Measurements from ENCODE around the gene LBX2. TPM values are rescaled to one million over a fixed set of nuclear protein-coding genes. Genes with fewer than 3 reads are reported as not detected.

LBX2 gene
- total and polyA plus RNA-seq, 4 donors, result 0.75 to 1.7 (median 0.87) TPM

GRCh38 chr2:74522516-74522915 lies 23.1 kb upstream of the LBX2 start:
- no peak overlapping the region for H3K4me3 ChIP-seq (ENCODE audit: low read length in 2 of 2)
- H3K36me3 ChIP-seq (ENCODE audit: control insufficient read depth in 1 of 2, insufficient read depth in 2 of 2, low read length in 1 of 2), result peaks cover 0 to 5% of the 10 kb centered on the region in 2 donors
- no peaks in the 10 kb centered on the region for H3K9me3 ChIP-seq (ENCODE audit: control insufficient read depth, low read length)
- DNase-seq (no peak), ATAC-seq (ENCODE audit: low FRiP score) (no peak)
- WGBS, 2 donors, result 71 to 72% methylated on average over 3 of the region's 3 CpGs
- no peak overlapping the region for H3K27ac ChIP-seq (ENCODE audit: low read depth in 1 of 2, low read length in 2 of 2)
- intact Hi-C loops (cut with DNase I), result no loop called here
- peaks cover 0 to 3% of the 10 kb centered on the region in 2 donors for H3K27me3 ChIP-seq (ENCODE audit: control insufficient read depth in 1 of 2, insufficient read depth in 2 of 2, low read length in 1 of 2)
- H3K4me1 ChIP-seq (ENCODE audit: control insufficient read depth in 1 of 2, insufficient read depth in 2 of 2, low read length in 2 of 2), result no peaks in the 10 kb centered on the region

- Histone ChIP-seq H3K27ac (ENCODE audit: low read depth in 1 of 2, low read length in 2 of 2) (no peak overlapping the region), H3K27me3 (ENCODE audit: control insufficient read depth in 1 of 2, insufficient read depth in 2 of 2, low read length in 1 of 2) (peaks cover 0 to 3% of the 10 kb centered on the region in 2 donors), H3K9me3 (ENCODE audit: control insufficient read depth, low read length) (no peaks in the 10 kb centered on the region), H3K36me3 (ENCODE audit: control insufficient read depth in 1 of 2, insufficient read depth in 2 of 2, low read length in 1 of 2) (no peaks in the 10 kb centered on the region), H3K4me1 (ENCODE audit: control insufficient read depth in 1 of 2, insufficient read depth in 2 of 2, low read length in 2 of 2) (no peaks in the 10 kb centered on the region), H3K4me3 (ENCODE audit: low read length in 2 of 2) (no peak overlapping the region)
- 64 to 65% methylated on average over 13 of the region's 13 CpGs for WGBS, 2 donors
- intact Hi-C loops (cut with DNase I), result no loop called here
- ATAC-seq (ENCODE audit: low FRiP score) (no peak), DNase-seq (no peak)
These were observed 17.2 kb upstream of the LBX2 start for GRCh38 chr2:74516650-74517049.

GRCh38 chr2:74515981-74516633 lies 16.7 kb upstream of the LBX2 start:
- intact Hi-C loops (cut with DNase I), result no loop called here
- WGBS, 2 donors, result 2 to 3% methylated on average over 67 to 72 of the region's 72 CpGs
- peak; percentile 78 to 84 for DNase-seq

GRCh38 chr2:74515271-74515980 lies 16.0 kb upstream of the LBX2 start:
- Histone ChIP-seq H3K4me3 (ENCODE audit: low read length in 2 of 2) (no peak overlapping the region), H3K27me3 (ENCODE audit: control insufficient read depth in 1 of 2, insufficient read depth in 2 of 2, low read length in 1 of 2) (peaks cover 0 to 3% of the 10 kb centered on the region in 2 donors), H3K4me1 (ENCODE audit: control insufficient read depth in 1 of 2, insufficient read depth in 2 of 2, low read length in 2 of 2) (no peaks in the 10 kb centered on the region), H3K36me3 (ENCODE audit: control insufficient read depth in 1 of 2, insufficient read depth in 2 of 2, low read length in 1 of 2) (no peaks in the 10 kb centered on the region), H3K27ac (ENCODE audit: low read depth in 1 of 2, low read length in 2 of 2) (no peak overlapping the region), H3K9me3 (ENCODE audit: control insufficient read depth, low read length) (no peaks in the 10 kb centered on the region)
- DNase-seq (no peak), ATAC-seq (ENCODE audit: low FRiP score) (no peak)
- intact Hi-C loops (cut with DNase I), result no loop called here
- WGBS, 2 donors, result 4 to 6% methylated on average over 53 to 60 of the region's 60 CpGs

More at GRCh38 chr2:74515981-74516633, 16.7 kb upstream of the LBX2 start:
- H3K27me3 ChIP-seq (ENCODE audit: control insufficient read depth in 1 of 2, insufficient read depth in 2 of 2, low read length in 1 of 2), result peaks cover 0 to 3% of the 10 kb centered on the region in 2 donors
- H3K4me1 ChIP-seq (ENCODE audit: control insufficient read depth in 1 of 2, insufficient read depth in 2 of 2, low read length in 2 of 2), result no peaks in the 10 kb centered on the region
- peak; percentile 42 for ATAC-seq (ENCODE audit: low FRiP score)
- no peaks in the 10 kb centered on the region for H3K36me3 ChIP-seq (ENCODE audit: control insufficient read depth in 1 of 2, insufficient read depth in 2 of 2, low read length in 1 of 2)
- H3K4me3 ChIP-seq (ENCODE audit: low read length in 2 of 2), result no peak overlapping the region
- H3K27ac ChIP-seq (ENCODE audit: low read depth in 1 of 2, low read length in 2 of 2), result no peak overlapping the region
- H3K9me3 ChIP-seq (ENCODE audit: control insufficient read depth, low read length), result no peaks in the 10 kb centered on the region

GRCh38 chr2:74514368-74515270 lies 15.2 kb upstream of the LBX2 start, which contains the start of gene TLX2:
TSS of gene TLX2 (plus strand) at chr2:74514450. CDS start at chr2:74514807, 357 bp downstream.
- Histone ChIP-seq H3K36me3 (ENCODE audit: control insufficient read depth in 1 of 2, insufficient read depth in 2 of 2, low read length in 1 of 2) (no peaks in the 10 kb centered on the region), H3K4me1 (ENCODE audit: control insufficient read depth in 1 of 2, insufficient read depth in 2 of 2, low read length in 2 of 2) (no peaks in the 10 kb centered on the region), H3K4me3 (ENCODE audit: low read length in 2 of 2) (no peak within 1 kb of the TSS), H3K9me3 (ENCODE audit: control insufficient read depth, low read length) (no peaks in the 10 kb centered on the region), H3K27ac (ENCODE audit: low read depth in 1 of 2, low read length in 2 of 2) (no peak within 1 kb of the TSS), H3K27me3 (ENCODE audit: control insufficient read depth in 1 of 2, insufficient read depth in 2 of 2, low read length in 1 of 2) (no peaks in the 10 kb centered on the region)
- WGBS, 2 donors, result 3 to 5% methylated on average over 52 to 82 of the region's 82 CpGs
- ATAC-seq (ENCODE audit: low FRiP score) (no peak), DNase-seq (no peak)
- intact Hi-C loops (cut with DNase I), result no loop called here

- Histone ChIP-seq H3K36me3 (ENCODE audit: control insufficient read depth in 1 of 2, insufficient read depth in 2 of 2, low read length in 1 of 2) (no peaks in the 10 kb centered on the region), H3K27ac (ENCODE audit: low read depth in 1 of 2, low read length in 2 of 2) (no peak overlapping the region), H3K27me3 (ENCODE audit: control insufficient read depth in 1 of 2, insufficient read depth in 2 of 2, low read length in 1 of 2) (no peaks in the 10 kb centered on the region), H3K4me3 (ENCODE audit: low read length in 2 of 2) (no peak overlapping the region), H3K9me3 (ENCODE audit: control insufficient read depth, low read length) (no peaks in the 10 kb centered on the region), H3K4me1 (ENCODE audit: control insufficient read depth in 1 of 2, insufficient read depth in 2 of 2, low read length in 2 of 2) (no peaks in the 10 kb centered on the region)
- DNase-seq, result peak in 1 of 2 donors; percentile 72
- ATAC-seq (ENCODE audit: low FRiP score), result no peak
- intact Hi-C loops (cut with DNase I), result no loop called here
- WGBS, 2 donors, result 6% methylated on average over 49 to 52 of the region's 52 CpGs
These were observed 14.4 kb upstream of the LBX2 start for GRCh38 chr2:74513605-74514367.

GRCh38 chr2:74512744-74513604 lies 13.6 kb upstream of the LBX2 start:
- no peak overlapping the region for H3K27ac ChIP-seq (ENCODE audit: low read depth in 1 of 2, low read length in 2 of 2)
- H3K9me3 ChIP-seq (ENCODE audit: control insufficient read depth, low read length), result no peaks in the 10 kb centered on the region
- intact Hi-C loops (cut with DNase I), result no loop called here
- ATAC-seq (ENCODE audit: low FRiP score) (no peak), DNase-seq (no peak)
- 8% methylated on average over 26 to 36 of the region's 36 CpGs for WGBS, 2 donors
- H3K4me3 ChIP-seq (ENCODE audit: low read length in 2 of 2), result no peak overlapping the region
- no peaks in the 10 kb centered on the region for H3K4me1 ChIP-seq (ENCODE audit: control insufficient read depth in 1 of 2, insufficient read depth in 2 of 2, low read length in 2 of 2)
- no peaks in the 10 kb centered on the region for H3K27me3 ChIP-seq (ENCODE audit: control insufficient read depth in 1 of 2, insufficient read depth in 2 of 2, low read length in 1 of 2)
- H3K36me3 ChIP-seq (ENCODE audit: control insufficient read depth in 1 of 2, insufficient read depth in 2 of 2, low read length in 1 of 2), result no peaks in the 10 kb centered on the region

Measured in aorta (tissue), 5 donors.